SK-N-MC (cell line): ENCODE measurements around the gene POU6F2.

Experiments used
- EZH2 ChIP-seq: fragments of 200-600 bp; sonication (generic); IDR thresholded peaks from one replicate; pipeline ENCODE4 v1.6.1; 2017; ENCODE audit warnings: antibody characterized with exemption
- POLR2AphosphoS5 ChIP-seq: IDR thresholded peaks from 2 replicates; pipeline ENCODE4 v1.6.1; 2012; ENCODE audit warnings: mild to moderate bottlenecking, low read depth, low read length, borderline replicate concordance

- TF ChIP-seq POLR2AphosphoS5 (no peak), EZH2 (no peak)
Measured at GRCh38 chr7:39367451-39367850, 389.7 kb downstream of the POU6F2 start.
